DMS53 (cell line): ENCODE data around the gene FOXI3.
A peak's percentile ranks its signal among the peaks of the same experiment; 100 is the strongest.

Source experiments
- DNase-seq: peaks from one replicate; lab custom pipeline; 2025; lab: John Stamatoyannopoulos, UW

FOXI3 gene

GRCh38 chr2:88452565-88452905 is at the start of gene FOXI3:
FOXI3 (minus strand) TSS chr2:88452693; CDS start chr2:88452535, 158 bp downstream.
- DNase-seq, result peak; percentile 83

DNA sequence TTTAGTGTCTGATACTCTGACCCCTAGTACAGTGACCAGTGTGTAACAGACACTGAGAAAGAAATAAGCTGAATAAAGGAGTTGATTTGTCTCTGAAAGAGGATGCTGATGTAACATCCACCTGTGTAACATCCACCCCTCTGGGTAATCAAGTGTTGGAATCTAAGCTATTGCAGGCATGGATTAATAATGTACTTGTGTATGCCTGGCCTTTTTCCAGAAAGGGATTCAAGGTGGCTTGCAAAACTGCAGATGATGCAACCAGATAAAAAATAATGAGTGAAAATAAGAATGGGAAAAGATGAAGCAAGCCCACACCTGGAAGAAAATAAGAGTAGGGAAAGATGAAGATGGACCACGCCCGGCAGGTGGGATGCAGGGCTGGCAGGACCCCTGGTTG is 48.2 kb upstream of the FOXI3 start:
- DNase-seq, result peak; percentile 21

DNA sequence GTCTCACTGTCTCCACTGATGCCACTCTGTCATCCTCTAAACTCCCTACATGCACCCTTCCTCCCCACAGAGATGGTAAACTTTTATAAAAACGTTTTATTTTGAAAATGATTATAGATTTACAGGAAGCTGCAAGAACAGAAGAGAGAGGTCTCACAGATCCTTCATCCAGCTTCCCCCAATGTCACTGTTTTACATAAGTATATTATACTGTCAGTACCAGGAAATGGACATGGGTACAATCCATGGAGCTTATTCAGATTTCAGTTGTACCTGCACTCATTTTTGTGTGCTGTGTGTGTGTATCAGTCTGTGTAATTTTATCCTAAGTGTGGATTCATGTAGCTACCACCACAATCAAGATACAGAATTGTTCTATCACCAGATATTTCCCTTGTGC is 46.7 kb upstream of the FOXI3 start:
- DNase-seq, result peak; percentile 17

- peak; percentile 86 for DNase-seq
Observed at GRCh38 chr2:88493481-88493880, 41.0 kb upstream of the FOXI3 start.

- DNase-seq, result no peak
Observed at GRCh38 chr2:88492002-88492401, 39.5 kb upstream of the FOXI3 start.

DNA sequence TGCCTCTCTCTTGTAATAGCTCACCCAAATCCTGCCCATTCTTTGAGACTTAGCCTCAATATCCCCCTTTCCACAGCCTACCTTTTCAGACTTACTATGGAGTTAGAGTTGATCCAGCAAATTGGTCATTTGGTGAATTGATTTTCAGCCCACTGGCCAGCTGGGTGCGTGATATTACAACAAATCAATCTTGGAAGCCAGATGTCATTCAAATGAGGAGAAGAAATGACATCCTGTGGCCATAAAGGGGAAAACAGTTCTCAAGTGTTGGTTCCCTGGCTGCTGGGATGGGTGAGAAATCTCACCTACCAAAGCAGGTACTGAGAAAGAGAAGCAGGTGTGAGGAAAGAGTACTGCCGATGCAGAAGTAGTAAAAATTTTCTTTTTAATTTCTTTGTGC is 36.7 kb upstream of the FOXI3 start:
- DNase-seq, result peak; percentile 75

DNA sequence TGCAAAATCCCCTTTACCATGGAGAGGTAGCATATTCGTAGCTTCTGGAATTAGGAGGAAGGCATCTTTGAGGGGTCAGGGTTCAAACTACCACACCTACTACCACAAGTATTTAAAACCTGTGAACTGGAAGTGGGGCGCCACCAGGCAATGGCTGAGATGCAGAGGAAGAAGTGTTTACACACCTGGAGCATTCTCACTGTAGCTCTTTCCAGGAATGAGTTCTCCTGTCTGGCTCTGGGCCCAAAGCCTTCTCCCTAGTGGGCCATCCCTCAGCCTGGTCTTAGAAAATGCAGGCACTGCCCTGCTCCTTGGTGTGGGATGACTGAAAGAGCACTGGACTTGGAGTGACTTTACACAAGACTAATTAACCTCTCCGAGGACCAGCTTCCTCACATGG is 30.7 kb upstream of the FOXI3 start:
- peak; percentile 92 for DNase-seq

DNA sequence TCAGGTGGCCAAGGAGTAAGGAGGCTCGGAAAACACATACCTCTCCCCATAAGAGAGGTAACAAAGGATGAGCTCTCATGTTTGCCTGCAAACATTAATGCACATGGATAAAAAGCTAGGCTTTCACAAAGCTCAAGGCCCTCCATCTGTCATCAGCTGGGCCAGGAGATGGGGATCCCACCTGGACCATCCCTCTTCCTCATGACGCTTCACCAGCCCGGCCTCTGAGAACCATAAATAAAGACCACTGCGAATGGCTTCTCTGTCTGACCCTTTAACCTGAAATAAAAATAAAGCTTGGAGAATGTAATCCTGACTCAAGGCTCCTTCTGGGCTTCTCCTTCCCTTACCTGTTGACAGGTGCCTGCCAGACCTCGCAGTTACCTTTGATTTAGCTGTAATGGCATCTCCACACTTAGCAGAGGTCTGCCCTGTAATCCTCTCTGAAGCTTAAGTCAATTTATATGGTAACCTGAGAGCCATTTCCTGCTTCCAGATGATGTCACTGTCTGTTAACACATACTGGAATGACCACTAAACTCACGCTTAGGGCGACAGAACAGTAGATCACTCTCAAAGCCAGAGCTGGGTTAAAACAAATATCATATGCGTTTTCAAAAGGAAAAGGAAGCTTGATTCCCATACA is 29.3 kb upstream of the FOXI3 start:
- DNase-seq, result peak; percentile 100

DNA sequence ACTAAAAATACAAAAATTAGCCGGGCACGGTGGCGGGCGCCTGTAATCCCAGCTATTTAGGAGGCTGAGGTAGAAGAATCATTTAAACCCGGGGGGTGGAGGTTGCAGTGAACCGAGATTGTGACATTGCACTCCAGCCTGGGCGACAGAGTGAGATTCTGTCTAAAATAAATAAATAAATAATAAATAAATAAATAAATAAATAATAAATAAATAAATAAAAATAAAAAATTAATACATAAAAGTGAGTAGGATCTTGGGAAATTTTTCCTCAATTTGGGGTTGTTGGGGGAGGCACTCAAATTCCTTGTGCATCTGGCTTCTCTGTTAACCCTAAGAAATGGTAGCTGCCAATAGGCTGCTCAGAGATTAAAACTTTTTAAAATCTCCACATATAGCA is 20.3 kb upstream of the FOXI3 start:
- DNase-seq, result no peak

DNA sequence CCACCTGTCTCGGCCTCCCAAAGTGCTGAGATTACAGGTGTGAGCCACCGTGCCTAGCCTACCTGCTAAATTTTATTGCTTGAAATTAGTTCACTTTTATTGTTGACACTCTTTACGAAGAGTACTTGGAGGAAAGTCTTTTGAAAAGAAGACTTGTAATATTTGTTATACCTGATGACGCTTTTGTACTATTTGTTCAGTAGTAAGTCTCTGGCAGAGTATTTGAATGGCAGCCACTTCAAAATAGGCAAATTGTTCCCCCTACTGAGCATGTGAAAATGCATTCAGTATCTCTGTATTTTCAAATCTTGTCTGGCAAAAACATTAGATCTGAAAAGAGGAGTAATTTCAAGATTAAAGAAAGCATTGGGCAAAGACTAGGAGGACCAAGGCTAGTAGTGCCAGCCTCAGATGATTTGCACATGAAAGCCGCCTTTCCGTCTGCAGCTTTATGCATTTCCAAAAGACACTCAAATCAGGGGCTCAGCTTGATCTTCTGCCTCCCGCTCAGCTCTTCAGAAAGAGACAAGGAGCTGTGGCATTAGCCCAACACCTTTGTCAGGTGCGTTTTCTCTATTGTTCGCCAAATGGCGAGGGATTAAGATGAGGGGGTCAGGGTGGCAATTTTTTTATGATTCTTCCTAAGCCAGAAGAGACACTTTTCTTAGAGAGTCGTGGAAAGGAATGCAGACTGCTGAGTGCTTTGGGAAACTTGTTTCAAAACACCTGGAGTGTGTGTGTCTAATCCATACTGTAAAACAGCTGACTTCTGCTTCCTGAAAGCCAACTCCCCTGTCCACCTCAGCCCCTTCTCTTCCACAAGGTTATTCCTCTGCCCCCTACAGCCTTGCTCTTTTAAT is 18.8 kb upstream of the FOXI3 start:
- peak; percentile 86 for DNase-seq

DNA sequence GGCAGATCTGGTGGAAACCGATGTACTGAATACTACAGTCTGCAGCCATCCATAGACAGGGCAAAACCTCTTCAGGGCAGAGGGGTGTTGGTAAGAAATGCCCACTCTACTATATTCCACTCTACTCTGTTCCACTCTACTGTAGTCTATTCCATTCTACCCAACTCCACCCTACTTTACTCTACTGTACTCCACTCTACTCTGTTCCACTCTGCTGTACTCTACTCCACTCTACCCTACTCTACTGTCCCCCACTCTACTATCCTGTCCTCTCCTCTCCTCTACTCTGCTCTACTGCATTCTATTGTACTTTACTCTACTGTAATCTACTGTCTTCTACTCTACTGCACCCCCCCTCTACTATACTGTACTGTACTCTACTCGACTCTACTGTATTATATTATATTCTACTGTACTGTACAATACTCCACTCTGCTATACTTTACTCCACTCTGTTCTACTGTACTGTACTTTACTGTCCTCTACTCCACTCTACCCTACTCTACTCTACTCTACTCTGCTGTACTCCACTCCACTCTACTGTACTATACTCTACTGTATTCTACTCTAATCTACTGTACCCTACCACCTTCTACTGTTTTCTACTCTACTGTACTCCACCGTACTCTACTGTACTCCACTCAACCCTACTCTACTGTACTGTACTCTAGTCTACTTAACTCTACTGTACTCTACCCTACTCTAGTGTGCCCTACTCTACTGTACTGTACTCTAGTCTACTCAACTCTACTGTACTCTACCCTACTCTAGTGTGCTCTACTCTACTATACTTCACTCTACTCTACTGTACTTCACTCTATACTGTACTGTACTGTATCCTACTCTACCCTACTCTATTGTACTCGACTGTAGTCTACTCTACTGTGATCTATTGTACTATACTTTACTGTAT is 17.0 kb upstream of the FOXI3 start:
- DNase-seq, result no peak

DNA sequence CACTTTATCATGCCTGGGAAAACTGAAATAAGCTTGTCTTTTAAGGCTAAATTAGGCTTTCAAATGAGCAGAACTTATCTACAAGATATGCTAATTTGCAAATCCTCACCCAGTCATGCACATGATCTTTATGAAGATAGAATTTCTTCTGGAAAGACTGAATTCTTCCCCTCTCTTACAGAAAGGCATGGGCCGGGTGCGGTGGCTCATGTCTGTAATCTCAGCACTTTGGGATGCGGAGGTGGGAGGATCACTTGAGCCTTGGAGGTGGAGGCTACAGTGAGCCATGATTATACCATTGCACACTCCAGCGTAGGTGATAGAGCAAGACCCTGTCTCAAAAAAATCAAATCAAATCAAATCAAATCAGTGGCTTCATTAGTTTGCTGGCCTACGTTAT is 11.7 kb upstream of the FOXI3 start:
- no peak for DNase-seq

GRCh38 chr2:88458633-88459032 is 6.1 kb upstream of the FOXI3 start:
- DNase-seq, result no peak

DNA sequence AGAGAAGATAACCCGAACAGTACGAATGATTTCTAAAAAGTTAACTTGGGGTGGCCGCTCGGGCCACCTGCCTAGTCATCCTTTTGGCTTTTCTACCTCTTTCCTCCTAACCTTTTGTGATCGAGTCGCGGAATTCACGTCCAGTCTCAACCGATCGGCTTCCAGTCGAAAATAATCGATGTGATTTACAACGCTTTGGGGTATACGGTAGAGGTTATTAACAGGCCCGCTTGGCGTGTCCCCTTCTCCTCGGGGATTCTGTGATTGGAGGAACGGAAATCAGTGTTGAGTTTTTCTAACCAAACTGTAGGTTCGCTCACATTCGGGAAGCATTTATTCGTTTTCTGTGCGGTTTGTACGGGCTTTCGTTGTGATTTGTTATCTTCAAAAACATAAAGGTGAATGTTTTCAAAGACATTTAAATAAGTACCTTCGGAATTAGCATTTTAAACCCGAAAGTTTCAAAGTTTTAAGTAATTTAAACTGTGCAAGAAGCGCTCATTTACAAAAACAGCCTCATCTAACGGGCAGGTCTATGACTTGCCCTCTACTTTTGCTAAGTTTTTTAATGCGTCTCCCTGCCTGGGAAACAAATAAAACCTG is 588 bp upstream of the FOXI3 start:
- peak; percentile 70 for DNase-seq

DNA sequence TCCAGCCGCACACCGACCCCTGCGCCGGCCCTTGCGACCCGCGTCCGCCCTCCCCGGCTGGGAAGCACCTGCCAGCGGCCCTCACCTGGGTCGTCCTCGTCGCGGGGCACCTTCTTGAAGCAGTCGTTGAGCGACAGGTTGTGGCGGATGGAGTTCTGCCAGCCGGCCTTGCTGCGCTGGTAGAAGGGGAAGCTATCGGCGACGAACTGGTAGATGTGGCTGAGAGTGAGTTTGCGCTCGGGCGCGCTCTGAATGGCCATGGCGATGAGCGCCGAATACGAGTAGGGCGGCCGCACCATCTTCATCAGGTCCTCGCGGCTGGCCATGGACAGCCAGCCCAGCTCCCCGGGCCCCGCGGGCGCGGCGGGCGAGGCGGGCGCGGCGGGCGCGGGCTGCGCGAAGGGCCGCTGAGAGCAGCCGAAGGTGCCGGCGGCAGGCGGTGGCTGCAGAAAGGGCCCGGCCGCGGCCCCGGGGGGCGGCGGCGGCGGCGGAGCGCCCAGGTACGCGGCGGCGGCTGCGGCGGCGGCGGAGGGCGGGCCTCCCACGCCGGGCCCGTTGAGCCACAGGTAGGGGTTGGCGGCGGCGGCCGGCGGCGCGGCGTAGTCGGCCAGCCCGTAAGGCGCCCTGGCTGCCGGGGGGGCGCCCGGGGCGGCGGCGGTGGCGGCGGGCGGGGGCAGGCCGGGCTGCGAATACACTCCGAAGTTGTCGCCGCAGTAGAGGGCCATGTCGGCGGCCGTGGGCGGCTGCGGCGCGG is 505 bp downstream of the FOXI3 start:
- peak; percentile 83 for DNase-seq

DNA sequence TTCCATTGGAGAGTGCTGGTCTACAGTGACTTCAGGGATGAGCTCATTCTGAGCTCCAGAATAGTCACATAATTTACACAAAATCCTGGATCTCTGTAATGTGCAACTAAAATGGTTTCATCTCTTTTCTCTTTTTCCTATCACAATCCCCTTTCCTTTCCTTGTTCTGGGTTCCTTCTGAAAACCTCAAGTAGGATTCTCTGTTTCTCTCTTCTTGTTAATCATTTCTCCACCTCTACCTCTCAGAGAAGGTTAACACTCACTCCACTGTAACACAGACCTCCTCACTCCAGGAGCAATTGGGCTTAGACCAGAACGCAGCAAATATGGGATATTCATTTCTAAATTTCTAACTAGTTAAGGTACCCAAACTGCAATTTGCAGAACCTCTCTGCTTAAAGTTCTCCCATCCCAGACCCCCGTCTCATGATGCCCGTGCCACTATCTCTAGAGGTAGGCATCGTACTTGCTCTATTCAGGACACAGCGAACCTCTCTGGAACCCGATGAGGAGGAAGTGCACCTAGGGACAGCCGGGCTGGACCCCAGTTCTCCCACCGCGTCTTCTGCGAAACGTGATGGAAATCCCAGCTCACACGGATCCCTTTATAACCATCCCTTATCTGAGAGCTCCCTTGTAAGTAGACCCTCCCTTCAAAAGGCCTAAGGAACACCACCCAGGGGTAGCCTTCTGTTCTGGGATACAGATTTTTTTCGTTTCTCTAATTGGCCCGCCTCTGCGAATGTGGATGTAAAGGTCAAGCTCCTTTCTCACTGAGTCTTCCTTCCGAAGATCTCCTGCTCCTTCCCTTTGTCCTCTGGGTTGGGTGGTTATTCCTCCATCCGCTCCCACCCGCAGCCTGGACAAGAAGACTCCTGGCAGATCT is 1.3 kb downstream of the FOXI3 start:
- DNase-seq, result peak; percentile 56

DNA sequence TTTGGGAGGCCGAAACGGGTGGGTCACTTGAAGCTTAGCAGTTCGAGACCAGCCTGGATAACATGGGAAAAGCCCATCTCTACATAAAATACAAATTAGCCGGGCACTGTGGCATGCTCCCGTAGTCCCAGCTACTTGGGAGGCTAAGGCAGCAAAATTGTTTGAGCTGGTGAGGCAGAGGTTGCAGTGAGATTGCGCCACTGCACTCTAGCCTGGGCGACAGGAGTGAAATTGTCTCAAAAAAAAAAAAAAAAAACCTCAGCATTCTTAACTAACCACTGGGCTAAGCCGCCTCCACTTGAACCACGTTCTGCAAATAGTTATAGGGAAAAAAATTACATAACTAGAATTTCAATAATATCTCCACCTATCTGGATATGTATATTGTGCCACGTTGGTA is 2.3 kb downstream of the FOXI3 start:
- no peak for DNase-seq

GRCh38 chr2:88448248-88448647 is 4.2 kb downstream of the FOXI3 start:
- no peak for DNase-seq

DNA sequence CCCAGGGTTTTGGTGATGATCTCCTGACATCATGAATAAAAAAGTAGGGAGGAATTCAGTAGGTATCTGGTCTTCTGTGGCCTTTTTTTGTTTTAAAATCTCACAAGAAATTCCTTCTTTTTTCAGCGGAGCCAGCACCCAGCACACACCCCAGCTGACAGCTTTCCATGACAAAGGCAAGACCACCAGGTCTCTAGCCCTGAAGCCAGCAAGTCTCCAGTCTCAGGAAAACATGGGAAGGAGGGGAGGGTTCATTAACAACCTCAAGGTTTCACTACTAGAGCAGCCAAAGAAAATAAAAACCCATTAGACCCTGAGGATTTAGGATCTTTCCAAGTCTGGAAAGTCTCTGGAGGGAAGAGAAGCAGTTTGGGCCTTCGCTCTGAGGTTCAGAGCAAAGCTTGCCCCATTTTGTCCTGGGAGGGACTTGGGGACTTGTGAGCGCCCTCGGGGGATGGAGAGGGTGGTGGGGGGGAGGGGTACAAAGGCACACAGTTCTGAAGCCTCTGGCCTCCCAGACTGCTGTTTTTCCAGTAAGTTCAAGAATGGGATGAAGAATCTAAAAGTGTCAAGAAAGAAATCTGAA is 9.0 kb downstream of the FOXI3 start:
- DNase-seq, result no peak

DNA sequence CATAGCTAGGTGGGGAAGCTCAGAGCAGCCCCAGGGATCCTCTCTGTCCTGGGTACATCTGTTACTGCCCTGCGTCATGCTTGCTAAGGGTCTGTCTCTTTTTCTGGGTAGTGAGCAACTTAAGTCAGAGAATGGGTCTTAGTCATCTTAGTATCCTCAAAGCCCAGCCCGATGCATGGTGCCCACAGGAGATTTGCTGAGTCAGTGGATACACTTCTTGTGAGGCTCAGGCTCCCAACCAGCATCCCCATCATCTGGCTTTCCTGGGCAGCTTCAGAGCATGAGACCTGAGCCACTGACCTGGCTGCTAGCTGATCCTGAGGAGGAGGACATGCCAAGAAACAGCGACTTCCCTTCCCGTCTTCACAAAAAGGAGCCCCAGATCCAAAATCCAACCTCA is 10.0 kb downstream of the FOXI3 start:
- DNase-seq, result peak; percentile 35
